Natural killer cell (primary cell): ENCODE results near the gene KDM6B. TPM values are rescaled to one million over a fixed set of nuclear protein-coding genes. Genes with fewer than 3 reads are reported as not detected.

Experiments
- ATAC-seq, 3 donors: fragments of 150-1000 bp in 2 of 3; fragments of 200-7000 bp in 1 of 3; cut with Tn5 transposase; 1 replicate in 1 of 3; 2 replicates in 2 of 3; pipeline ENCODE4 v1.10.0; 2021; ENCODE audit warnings: mild to moderate bottlenecking in 2 of 3, moderate library complexity in 2 of 3
- DNase-seq, 2 donors: peaks; one replicate each; pipeline versions ENCODE4 v3.0.0 to v3.0.0-alpha.2; 2013 to 2021; ENCODE audit warnings: mixed read lengths in 1 of 2
- H3K27ac ChIP-seq: one replicate; pipeline ENCODE4 v1.5.1; 2013; ENCODE audit warnings: mild to moderate bottlenecking, low read length
- H3K27me3 ChIP-seq: one replicate; pipeline ENCODE4 v1.6.1; 2013; ENCODE audit warnings: low read length; ENCODE audit not compliant: control insufficient read depth, insufficient read depth
- H3K36me3 ChIP-seq: one replicate; pipeline ENCODE4 v1.6.1; 2013; ENCODE audit warnings: low read length; ENCODE audit not compliant: control insufficient read depth, insufficient read depth
- H3K4me1 ChIP-seq: one replicate; pipeline ENCODE4 v1.6.1; 2013; ENCODE audit warnings: low read length; ENCODE audit not compliant: control insufficient read depth, insufficient read depth
- H3K4me3 ChIP-seq: one replicate; pipeline ENCODE4 v1.5.1; 2013; ENCODE audit warnings: low read length
- H3K9me3 ChIP-seq: one replicate; pipeline ENCODE4 v1.6.1; 2013; ENCODE audit warnings: low read length; ENCODE audit not compliant: control insufficient read depth, insufficient read depth
- H3K27ac Mint-ChIP-seq, 2 donors: one replicate each; pipeline ENCODE4 v1.8.0; 2022; ENCODE audit warnings: mild to moderate bottlenecking in 2 of 2, mixed read lengths in 2 of 2, moderate library complexity in 1 of 2
- H3K27me3 Mint-ChIP-seq, 2 donors: one replicate each; pipeline ENCODE4 v1.8.0; 2022; ENCODE audit warnings: low read depth in 2 of 2, mixed read lengths in 2 of 2
- H3K36me3 Mint-ChIP-seq: one replicate; pipeline ENCODE4 v1.8.0; 2022; ENCODE audit warnings: mixed read lengths
- H3K4me1 Mint-ChIP-seq, 2 donors: one replicate each; pipeline ENCODE4 v1.8.0; 2022; ENCODE audit warnings: mixed read lengths in 2 of 2
- H3K4me3 Mint-ChIP-seq: one replicate; pipeline ENCODE4 v1.8.0; 2022; ENCODE audit warnings: mild to moderate bottlenecking, moderate library complexity, mixed read lengths
- H3K9me3 Mint-ChIP-seq, 2 donors: one replicate each; pipeline ENCODE4 v1.8.0; 2022; ENCODE audit warnings: mixed read lengths in 2 of 2
- WGBS: methylation state at CpG from one replicate; pipeline ENCODE4 v1.1.7; 2013; ENCODE audit warnings: missing lambda C conversion rate; ENCODE audit not compliant: insufficient coverage; 5-methylcytosine and 5-hydroxymethylcytosine counted together
- intact Hi-C: fragments of 100-400 bp; cut with micrococcal nuclease; formaldehyde crosslinking; loops from one replicate; pipeline ENCODE4 v1.14.2; 2022
- total RNA-seq, 4 donors: library from RNA; stranded (reverse); fragments of 120-200 nt in 1 of 4; gene quantifications; one replicate each; pipeline versions ENCODE4 v1.2.3 to v1.2.4, GENCODE V29; 2013 to 2022
- TF ChIP-seq, protein P1 (sequence below): fragments of 200-600 bp; IDR thresholded peaks from one replicate; pipeline ENCODE4 v1.8.0; 2022; ENCODE audit warnings: antibody characterized with exemption

The KDM6B gene
- total RNA-seq, 3 donors from 2014 or later (not counting 1 experiment from before 2014, with no cell fraction given) = 104 to 165 (median 149) TPM

GRCh38 chr17:7830616-7831015 is 3.4 kb upstream of the KDM6B start:
- H3K4me1 ChIP-seq = peaks cover 15% of the 10 kb centered on the region
- peaks cover 8 to 11% of the 10 kb centered on the region in 2 donors for H3K27me3 Mint-ChIP-seq
- no peaks in the 10 kb centered on the region for H3K9me3 ChIP-seq
- H3K36me3 Mint-ChIP-seq = no peaks in the 10 kb centered on the region
- ATAC-seq (no peak), DNase-seq (no peak)
- H3K27me3 ChIP-seq = no peaks in the 10 kb centered on the region
- no peak overlapping the region for H3K27ac ChIP-seq
- H3K9me3 Mint-ChIP-seq = no peaks in the 10 kb centered on the region
- H3K36me3 ChIP-seq = no peaks in the 10 kb centered on the region
- no peak overlapping the region for H3K4me3 ChIP-seq
- TF ChIP-seq, protein P1, sequence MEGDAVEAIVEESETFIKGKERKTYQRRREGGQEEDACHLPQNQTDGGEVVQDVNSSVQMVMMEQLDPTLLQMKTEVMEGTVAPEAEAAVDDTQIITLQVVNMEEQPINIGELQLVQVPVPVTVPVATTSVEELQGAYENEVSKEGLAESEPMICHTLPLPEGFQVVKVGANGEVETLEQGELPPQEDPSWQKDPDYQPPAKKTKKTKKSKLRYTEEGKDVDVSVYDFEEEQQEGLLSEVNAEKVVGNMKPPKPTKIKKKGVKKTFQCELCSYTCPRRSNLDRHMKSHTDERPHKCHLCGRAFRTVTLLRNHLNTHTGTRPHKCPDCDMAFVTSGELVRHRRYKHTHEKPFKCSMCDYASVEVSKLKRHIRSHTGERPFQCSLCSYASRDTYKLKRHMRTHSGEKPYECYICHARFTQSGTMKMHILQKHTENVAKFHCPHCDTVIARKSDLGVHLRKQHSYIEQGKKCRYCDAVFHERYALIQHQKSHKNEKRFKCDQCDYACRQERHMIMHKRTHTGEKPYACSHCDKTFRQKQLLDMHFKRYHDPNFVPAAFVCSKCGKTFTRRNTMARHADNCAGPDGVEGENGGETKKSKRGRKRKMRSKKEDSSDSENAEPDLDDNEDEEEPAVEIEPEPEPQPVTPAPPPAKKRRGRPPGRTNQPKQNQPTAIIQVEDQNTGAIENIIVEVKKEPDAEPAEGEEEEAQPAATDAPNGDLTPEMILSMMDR = no peak
- 90% methylated on average over 8 of the region's 8 CpGs for WGBS
- H3K27ac Mint-ChIP-seq = no peak overlapping the region
- intact Hi-C loops = no loop called here
- H3K4me3 Mint-ChIP-seq = no peak overlapping the region
- peaks cover 7 to 23% of the 10 kb centered on the region in 2 donors for H3K4me1 Mint-ChIP-seq

- Mint-ChIP-seq H3K27me3 (peaks cover 8 to 13% of the 10 kb centered on the region in 2 donors), H3K9me3 (no peaks in the 10 kb centered on the region), H3K4me3 (no peak overlapping the region), H3K4me1 (peaks cover 9 to 29% of the 10 kb centered on the region in 2 donors), H3K27ac (no peak overlapping the region), H3K36me3 (no peaks in the 10 kb centered on the region)
- no peak overlapping the region for H3K4me3 ChIP-seq
- TF ChIP-seq, protein P1 = no peak
- no peaks in the 10 kb centered on the region for H3K27me3 ChIP-seq
- no peak for DNase-seq
- H3K36me3 ChIP-seq = no peaks in the 10 kb centered on the region
- no peak overlapping the region for H3K27ac ChIP-seq
- WGBS = 80% methylated on average over 7 of the region's 7 CpGs
- H3K4me1 ChIP-seq = peaks cover 21% of the 10 kb centered on the region
- ATAC-seq = no peak
- intact Hi-C loops = no loop called here
- no peaks in the 10 kb centered on the region for H3K9me3 ChIP-seq
Measured at GRCh38 chr17:7831233-7831632, 2.8 kb upstream of the KDM6B start.

GRCh38 chr17:7832431-7832830 is 1.6 kb upstream of the KDM6B start:
- no peak overlapping the region for H3K27ac Mint-ChIP-seq
- Histone ChIP-seq H3K27me3 (no peaks in the 10 kb centered on the region), H3K4me1 (peaks cover 32% of the 10 kb centered on the region), H3K9me3 (no peaks in the 10 kb centered on the region), H3K27ac (no peak overlapping the region), H3K4me3 (no peak overlapping the region), H3K36me3 (no peaks in the 10 kb centered on the region)
- H3K27me3 Mint-ChIP-seq = peaks cover 0 to 12% of the 10 kb centered on the region in 2 donors
- TF ChIP-seq, protein P1 = no peak
- DNase-seq (no peak), ATAC-seq (no peak)
- no peak overlapping the region for H3K4me3 Mint-ChIP-seq
- 88% methylated on average over 8 of the region's 10 CpGs for WGBS
- no peaks in the 10 kb centered on the region for H3K36me3 Mint-ChIP-seq
- no peaks in the 10 kb centered on the region for H3K9me3 Mint-ChIP-seq
- intact Hi-C loops = no loop called here
- H3K4me1 Mint-ChIP-seq = peaks cover 21 to 41% of the 10 kb centered on the region in 2 donors
